HEK293 (cell line): ENCODE measurements around the gene UBXN1.

Experiments used
- GFI1B ChIP-seq: fragments of 450-650 bp; formaldehyde crosslinking; IDR thresholded peaks from 2 replicates; pipeline ENCODE4 v1.5.1; 2016; ENCODE audit warnings: missing biosample characterization, missing genetic modification characterization
- GLIS2 ChIP-seq: fragments of 450-650 bp; formaldehyde crosslinking; IDR thresholded peaks from 2 replicates; pipeline ENCODE4 v1.5.1; 2016; ENCODE audit warnings: missing biosample characterization, missing genetic modification characterization
- KLF1 ChIP-seq: fragments of 450-650 bp; formaldehyde crosslinking; IDR thresholded peaks from 2 replicates; pipeline ENCODE4 v1.5.1; 2016; ENCODE audit warnings: missing biosample characterization, missing genetic modification characterization
- KLF7 ChIP-seq: fragments of 450-650 bp; formaldehyde crosslinking; IDR thresholded peaks from 2 replicates; pipeline ENCODE4 v1.5.1; 2016; ENCODE audit warnings: missing biosample characterization, missing genetic modification characterization, borderline replicate concordance
- MYNN ChIP-seq: fragments of 450-650 bp; formaldehyde crosslinking; IDR thresholded peaks from 2 replicates; pipeline ENCODE4 v1.5.1; 2016; ENCODE audit warnings: missing biosample characterization, missing genetic modification characterization, borderline replicate concordance
- PRDM10 ChIP-seq: fragments of 450-650 bp; formaldehyde crosslinking; IDR thresholded peaks from 2 replicates; pipeline ENCODE4 v1.5.1; 2016; ENCODE audit warnings: missing biosample characterization, missing genetic modification characterization
- PRDM4 ChIP-seq: fragments of 450-650 bp; formaldehyde crosslinking; IDR thresholded peaks from 2 replicates; pipeline ENCODE4 v1.5.1; 2017; ENCODE audit warnings: missing biosample characterization, missing genetic modification characterization
- SALL2 ChIP-seq: fragments of 450-650 bp; formaldehyde crosslinking; IDR thresholded peaks from 2 replicates; pipeline ENCODE4 v1.5.0; 2017; ENCODE audit warnings: missing biosample characterization, mild to moderate bottlenecking, missing genetic modification characterization, borderline replicate concordance
- SCRT1 ChIP-seq: fragments of 450-650 bp; formaldehyde crosslinking; IDR thresholded peaks from 2 replicates; pipeline ENCODE4 v1.5.1; 2016; ENCODE audit warnings: missing biosample characterization, missing genetic modification characterization, borderline replicate concordance
- SP3 ChIP-seq: fragments of 450-650 bp; formaldehyde crosslinking; IDR thresholded peaks from 2 replicates; pipeline ENCODE4 v1.5.1; 2016; ENCODE audit warnings: missing biosample characterization, missing genetic modification characterization
- SP7 ChIP-seq: fragments of 450-650 bp; formaldehyde crosslinking; IDR thresholded peaks from 2 replicates; pipeline ENCODE4 v1.5.1; 2016; ENCODE audit warnings: missing biosample characterization, missing genetic modification characterization
- TRIM28 ChIP-seq: IDR thresholded peaks from 2 replicates; pipeline ENCODE4 v1.6.1; 2011; ENCODE audit warnings: low read length, control low read depth, borderline replicate concordance
- ZBTB11 ChIP-seq: fragments of 450-650 bp; formaldehyde crosslinking; conservative IDR thresholded peaks from 2 replicates; pipeline ENCODE4 v1.5.1; 2016; ENCODE audit warnings: low read depth, missing biosample characterization, missing genetic modification characterization
- ZBTB17 ChIP-seq: fragments of 450-650 bp; formaldehyde crosslinking; IDR thresholded peaks from 2 replicates; pipeline ENCODE4 v1.5.1; 2016; ENCODE audit warnings: missing biosample characterization, missing genetic modification characterization
- ZBTB26 ChIP-seq: fragments of 450-650 bp; formaldehyde crosslinking; optimal IDR thresholded peaks from 2 replicates; pipeline ENCODE3; 2016; ENCODE audit warnings: missing biosample characterization, mild to moderate bottlenecking, missing genetic modification characterization
- ZFHX2 ChIP-seq: fragments of 450-650 bp; formaldehyde crosslinking; conservative IDR thresholded peaks from 2 replicates; pipeline ENCODE4 v1.5.1; 2016; ENCODE audit warnings: missing biosample characterization, missing genetic modification characterization
- ZFP69B ChIP-seq: fragments of 450-650 bp; formaldehyde crosslinking; IDR thresholded peaks from 2 replicates; pipeline ENCODE4 v1.5.1; 2016; ENCODE audit warnings: missing biosample characterization, missing genetic modification characterization
- ZIC2 ChIP-seq: fragments of 450-650 bp; formaldehyde crosslinking; IDR thresholded peaks from 2 replicates; pipeline ENCODE4 v1.5.1; 2016; ENCODE audit warnings: missing biosample characterization, missing genetic modification characterization
- ZNF311 ChIP-seq: fragments of 450-650 bp; formaldehyde crosslinking; IDR thresholded peaks from 2 replicates; pipeline ENCODE4 v1.5.1; 2017; ENCODE audit warnings: missing biosample characterization, missing genetic modification characterization, borderline replicate concordance
- ZNF510 ChIP-seq: fragments of 450-650 bp; formaldehyde crosslinking; IDR thresholded peaks from 2 replicates; pipeline ENCODE4 v1.5.1; 2018; ENCODE audit warnings: mild to moderate bottlenecking, missing genetic modification characterization, missing biosample characterization; ENCODE audit not compliant: insufficient replicate concordance
- ZNF639 ChIP-seq: fragments of 450-650 bp; formaldehyde crosslinking; IDR thresholded peaks from 2 replicates; pipeline ENCODE4 v1.5.1; 2016; ENCODE audit warnings: missing biosample characterization, missing genetic modification characterization
- ZXDB ChIP-seq: fragments of 450-650 bp; formaldehyde crosslinking; IDR thresholded peaks from 2 replicates; pipeline ENCODE4 v1.5.1; 2016; ENCODE audit warnings: missing biosample characterization, missing genetic modification characterization
- TF ChIP-seq, protein P1 (sequence below): fragments of 450-650 bp; formaldehyde crosslinking; IDR thresholded peaks from 2 replicates; pipeline ENCODE4 v1.5.1; 2016; ENCODE audit warnings: missing biosample characterization, missing genetic modification characterization

The UBXN1 gene

GRCh38 chr11:62705880-62706849 lies 27.3 kb upstream of the UBXN1 start (continued):
- TF ChIP-seq SP3 (tag by site-specific recombination), result peak; percentile 86
- TF ChIP-seq ZXDB, result peak; percentile 53
- peak; percentile 51 for TF ChIP-seq ZBTB11
- no peak for TF ChIP-seq ZNF311 (tag by site-specific recombination)
- TF ChIP-seq, protein P1, sequence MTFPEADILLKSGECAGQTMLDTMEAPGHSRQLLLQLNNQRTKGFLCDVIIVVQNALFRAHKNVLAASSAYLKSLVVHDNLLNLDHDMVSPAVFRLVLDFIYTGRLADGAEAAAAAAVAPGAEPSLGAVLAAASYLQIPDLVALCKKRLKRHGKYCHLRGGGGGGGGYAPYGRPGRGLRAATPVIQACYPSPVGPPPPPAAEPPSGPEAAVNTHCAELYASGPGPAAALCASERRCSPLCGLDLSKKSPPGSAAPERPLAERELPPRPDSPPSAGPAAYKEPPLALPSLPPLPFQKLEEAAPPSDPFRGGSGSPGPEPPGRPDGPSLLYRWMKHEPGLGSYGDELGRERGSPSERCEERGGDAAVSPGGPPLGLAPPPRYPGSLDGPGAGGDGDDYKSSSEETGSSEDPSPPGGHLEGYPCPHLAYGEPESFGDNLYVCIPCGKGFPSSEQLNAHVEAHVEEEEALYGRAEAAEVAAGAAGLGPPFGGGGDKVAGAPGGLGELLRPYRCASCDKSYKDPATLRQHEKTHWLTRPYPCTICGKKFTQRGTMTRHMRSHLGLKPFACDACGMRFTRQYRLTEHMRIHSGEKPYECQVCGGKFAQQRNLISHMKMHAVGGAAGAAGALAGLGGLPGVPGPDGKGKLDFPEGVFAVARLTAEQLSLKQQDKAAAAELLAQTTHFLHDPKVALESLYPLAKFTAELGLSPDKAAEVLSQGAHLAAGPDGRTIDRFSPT (tag by site-specific recombination), result peak; percentile 87
- peak; percentile 64 for TF ChIP-seq ZIC2
- 0 out of 2 replicates have a peak, but pooled peaks have one; percentile 12 for TF ChIP-seq KLF1
- peak; percentile 40; the same call in 1 of the 2 replicates for TF ChIP-seq MYNN (tag by site-specific recombination)
- 0 out of 2 replicates have a peak, but pooled peaks have one; percentile 20 for TF ChIP-seq GFI1B (tag by site-specific recombination)
- no peak for TF ChIP-seq ZFHX2 (tag by site-specific recombination)
- 0 out of 2 replicates have a peak, but pooled peaks have one; percentile 28 for TF ChIP-seq KLF7 (tag by site-specific recombination)
- TF ChIP-seq PRDM10, result peak; percentile 26; the same call in 1 of the 2 replicates
- no peak for TF ChIP-seq ZFP69B (tag by site-specific recombination)
- 0 out of 2 replicates have a peak, but pooled peaks have one; percentile 9 for TF ChIP-seq SP7 (tag by site-specific recombination)
- TF ChIP-seq PRDM4 (tag by site-specific recombination), result no peak
- peak; percentile 41; the same call in 1 of the 2 replicates for TF ChIP-seq TRIM28
- peak; percentile 51 for TF ChIP-seq GLIS2 (tag by site-specific recombination)
- peak; percentile 66 for TF ChIP-seq ZBTB17 (tag by site-specific recombination)
- peak; percentile 31 for TF ChIP-seq ZBTB26 (tag by site-specific recombination)
- TF ChIP-seq SALL2, result no peak
- TF ChIP-seq SCRT1, result 0 out of 2 replicates have a peak, but pooled peaks have one; percentile 12
- TF ChIP-seq ZNF510 (tag by site-specific recombination), result no peak
- no peak for TF ChIP-seq ZNF639
